B cell (primary cell): ENCODE results near the gene CFAP61. TPM values are rescaled to one million over a fixed set of nuclear protein-coding genes. Genes with fewer than 3 reads are reported as not detected.
A peak's percentile ranks its signal among the peaks of the same experiment; 100 is the strongest.

ENCODE experiments used
- ATAC-seq: fragments of 200-7000 bp; cut with Tn5 transposase; one replicate; pipeline ENCODE4 v1.10.0; 2021; ENCODE audit warnings: low read depth, mild to moderate bottlenecking, moderate number of reproducible peaks, moderate library complexity
- CTCF ChIA-PET: fragments of 350-600 bp; sonication (Branson Sonifier 250); formaldehyde crosslinking; loops from one replicate; lab custom pipeline; 2021; ENCODE audit warnings: antibody characterized with exemption, inconsistent platforms; lab: Charles Lee
- POLR2A ChIA-PET: fragments of 350-600 bp; sonication (Branson Sonifier 250); formaldehyde crosslinking; loops from one replicate; lab custom pipeline; 2021; ENCODE audit warnings: antibody characterized with exemption; lab: Charles Lee
- DNase-seq: peaks from one replicate; pipeline ENCODE4 v3.0.0; 2013
- H2AFZ ChIP-seq: 2 replicates; pipeline ENCODE4 v1.6.1; 2012; ENCODE audit warnings: mild to moderate bottlenecking, low read depth, low read length; ENCODE audit not compliant: insufficient read depth, poor library complexity, severe bottlenecking
- H3K27ac ChIP-seq, 2 donors: 1 replicate in 1 of 2; 2 replicates in 1 of 2; pipeline ENCODE4 v1.5.1; 2012 to 2013; ENCODE audit warnings: low read length in 2 of 2, mild to moderate bottlenecking in 2 of 2, moderate library complexity in 1 of 2
- H3K27me3 ChIP-seq, 4 experiments: fragments of 200-600 bp in 1 of 4; sonication (generic) in 1 of 4; replicated peaks in 1 of 4; 1 replicate in 2 of 4; 2 replicates in 2 of 4; pipeline versions ENCODE4 v1.6.1 to v1.7.0; 2013 to 2016; ENCODE audit warnings: low read length in 3 of 4, mild to moderate bottlenecking in 2 of 4, mixed read lengths in 1 of 4, moderate library complexity in 1 of 4; ENCODE audit not compliant: insufficient read depth in 4 of 4, control insufficient read depth in 3 of 4; ENCODE audit errors: control extremely low read depth in 1 of 4
- H3K36me3 ChIP-seq, 2 experiments: replicated peaks in 1 of 2; 1 replicate in 1 of 2; 2 replicates in 1 of 2; pipeline versions ENCODE4 v1.6.1 to v1.7.1; 2013; ENCODE audit warnings: low read length in 1 of 2; ENCODE audit not compliant: insufficient read depth in 2 of 2, control insufficient read depth in 1 of 2; ENCODE audit errors: control extremely low read depth in 1 of 2, extremely low read depth in 1 of 2
- H3K4me1 ChIP-seq, 2 donors: fragments of 200-600 bp in 1 of 2; sonication (generic) in 1 of 2; 1 replicate in 1 of 2; 2 replicates in 1 of 2; pipeline versions ENCODE4 v1.5.1 to v1.6.1; 2013 to 2017; ENCODE audit warnings: low read length in 2 of 2; ENCODE audit not compliant: control insufficient read depth in 2 of 2, insufficient read depth in 2 of 2
- H3K4me2 ChIP-seq: replicated peaks from 2 replicates; pipeline ENCODE3; 2012; ENCODE audit warnings: mild to moderate bottlenecking, low read depth, low read length; ENCODE audit not compliant: poor library complexity, severe bottlenecking
- H3K4me3 ChIP-seq, 5 experiments: fragments of 200-600 bp in 1 of 5; sonication (generic) in 1 of 5; 1 replicate in 3 of 5; 2 replicates in 2 of 5; pipeline versions ENCODE4 v1.5.1 to v1.7.0; 2011 to 2016; ENCODE audit warnings: low read length in 4 of 5, mild to moderate bottlenecking in 4 of 5, low read depth in 2 of 5, control low read depth in 1 of 5, moderate library complexity in 1 of 5; ENCODE audit not compliant: insufficient read depth in 1 of 5; ENCODE audit errors: control extremely low read depth in 1 of 5, extremely low read depth in 1 of 5
- H3K79me2 ChIP-seq: fragments of 200-600 bp; sonication (generic); one replicate; pipeline ENCODE4 v1.6.0; 2016; ENCODE audit warnings: low read length; ENCODE audit not compliant: control insufficient read depth, insufficient read depth
- H3K9ac ChIP-seq: fragments of 200-600 bp; sonication (generic); 2 replicates; pipeline ENCODE4 v1.6.1; 2017; ENCODE audit warnings: mild to moderate bottlenecking, low read length, moderate library complexity
- H3K9me3 ChIP-seq, 3 donors: one replicate each; pipeline versions ENCODE4 v1.6.1 to v1.7.1; 2013; ENCODE audit warnings: low read length in 2 of 3; ENCODE audit not compliant: control insufficient read depth in 2 of 3, insufficient read depth in 1 of 3; ENCODE audit errors: control extremely low read depth in 1 of 3
- H4K20me1 ChIP-seq: 2 replicates; pipeline ENCODE4 v1.6.0; 2012; ENCODE audit warnings: mild to moderate bottlenecking, low read length; ENCODE audit not compliant: insufficient read depth, control insufficient read depth, poor library complexity, severe bottlenecking
- H3K27ac Mint-ChIP-seq: one replicate; pipeline ENCODE4 v1.8.0; 2021; ENCODE audit warnings: mixed read lengths
- H3K27me3 Mint-ChIP-seq: one replicate; pipeline ENCODE4 v1.8.0; 2021; ENCODE audit warnings: mixed read lengths
- H3K4me1 Mint-ChIP-seq: one replicate; pipeline ENCODE4 v1.8.0; 2021; ENCODE audit warnings: mixed read lengths
- H3K4me3 Mint-ChIP-seq: one replicate; pipeline ENCODE4 v1.8.0; 2021; ENCODE audit warnings: mixed read lengths
- H3K9me3 Mint-ChIP-seq: one replicate; pipeline ENCODE4 v1.8.0; 2022; ENCODE audit warnings: mixed read lengths; ENCODE audit not compliant: insufficient read depth
- EZH2 ChIP-seq: IDR thresholded peaks from 2 replicates; pipeline ENCODE4 v1.6.1; 2012; ENCODE audit warnings: borderline replicate concordance, low read depth, mild to moderate bottlenecking, moderate library complexity, low read length; ENCODE audit not compliant: insufficient read depth, poor library complexity, severe bottlenecking
- WGBS: methylation state at CpG from one replicate; pipeline ENCODE4 v1.1.5; 2013; ENCODE audit warnings: missing lambda C conversion rate; ENCODE audit not compliant: insufficient coverage; 5-methylcytosine and 5-hydroxymethylcytosine counted together
- intact Hi-C: fragments of 100-400 bp; cut with micrococcal nuclease; formaldehyde crosslinking; loops from one replicate; pipeline ENCODE4 v1.10.0; 2022
- polyA plus RNA-seq: library from polyadenylated mRNA; depleted of rRNA; stranded (reverse); fragments of >200 nt; gene quantifications from 2 replicates; pipeline ENCODE4 v1.2.3, GENCODE V29; 2012
- total RNA-seq, 2 donors: library from RNA; stranded (reverse); fragments of 120-200 nt in 1 of 2; gene quantifications; 1 replicate in 1 of 2; 2 replicates in 1 of 2; pipeline versions ENCODE4 v1.2.3 to v1.2.4, GENCODE V29; 2013 to 2022
- TF ChIP-seq, protein P1 (sequence below): fragments of 200-600 bp; IDR thresholded peaks from one replicate; pipeline ENCODE4 v1.8.0; 2022; ENCODE audit warnings: antibody characterized with exemption, mild to moderate bottlenecking

CFAP61 gene
- total and polyA plus RNA-seq, 2 donors (not counting 1 experiment from before 2014, with no cell fraction given), result not detected

DNA sequence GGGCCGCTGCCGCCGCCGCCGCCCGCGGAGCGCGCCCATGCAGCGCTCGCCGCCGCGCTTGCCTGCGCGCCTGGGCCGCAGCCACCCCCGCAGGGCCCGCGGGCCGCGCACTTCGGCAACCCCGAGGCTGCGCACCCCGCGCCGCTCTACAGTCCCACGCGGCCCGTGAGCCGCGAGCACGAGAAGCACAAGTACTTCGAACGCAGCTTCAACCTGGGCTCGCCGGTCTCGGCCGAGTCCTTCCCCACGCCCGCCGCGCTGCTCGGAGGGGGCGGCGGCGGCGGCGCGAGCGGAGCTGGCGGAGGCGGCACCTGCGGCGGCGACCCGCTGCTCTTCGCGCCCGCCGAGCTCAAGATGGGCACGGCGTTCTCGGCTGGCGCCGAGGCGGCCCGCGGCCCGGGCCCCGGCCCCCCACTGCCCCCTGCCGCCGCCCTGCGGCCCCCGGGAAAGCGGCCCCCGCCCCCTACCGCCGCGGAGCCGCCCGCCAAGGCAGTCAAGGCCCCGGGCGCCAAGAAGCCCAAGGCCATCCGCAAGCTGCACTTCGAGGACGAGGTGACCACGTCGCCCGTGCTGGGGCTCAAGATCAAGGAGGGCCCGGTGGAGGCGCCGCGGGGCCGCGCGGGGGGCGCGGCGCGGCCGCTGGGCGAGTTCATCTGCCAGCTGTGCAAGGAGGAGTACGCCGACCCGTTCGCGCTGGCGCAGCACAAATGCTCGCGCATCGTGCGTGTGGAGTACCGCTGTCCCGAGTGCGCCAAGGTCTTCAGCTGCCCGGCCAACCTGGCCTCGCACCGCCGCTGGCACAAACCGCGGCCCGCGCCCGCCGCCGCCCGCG is 316.3 kb downstream of the CFAP61 start:
- TF ChIP-seq, protein P1, sequence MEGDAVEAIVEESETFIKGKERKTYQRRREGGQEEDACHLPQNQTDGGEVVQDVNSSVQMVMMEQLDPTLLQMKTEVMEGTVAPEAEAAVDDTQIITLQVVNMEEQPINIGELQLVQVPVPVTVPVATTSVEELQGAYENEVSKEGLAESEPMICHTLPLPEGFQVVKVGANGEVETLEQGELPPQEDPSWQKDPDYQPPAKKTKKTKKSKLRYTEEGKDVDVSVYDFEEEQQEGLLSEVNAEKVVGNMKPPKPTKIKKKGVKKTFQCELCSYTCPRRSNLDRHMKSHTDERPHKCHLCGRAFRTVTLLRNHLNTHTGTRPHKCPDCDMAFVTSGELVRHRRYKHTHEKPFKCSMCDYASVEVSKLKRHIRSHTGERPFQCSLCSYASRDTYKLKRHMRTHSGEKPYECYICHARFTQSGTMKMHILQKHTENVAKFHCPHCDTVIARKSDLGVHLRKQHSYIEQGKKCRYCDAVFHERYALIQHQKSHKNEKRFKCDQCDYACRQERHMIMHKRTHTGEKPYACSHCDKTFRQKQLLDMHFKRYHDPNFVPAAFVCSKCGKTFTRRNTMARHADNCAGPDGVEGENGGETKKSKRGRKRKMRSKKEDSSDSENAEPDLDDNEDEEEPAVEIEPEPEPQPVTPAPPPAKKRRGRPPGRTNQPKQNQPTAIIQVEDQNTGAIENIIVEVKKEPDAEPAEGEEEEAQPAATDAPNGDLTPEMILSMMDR, result no peak
- WGBS, result 1% methylated on average over 130 of the region's 130 CpGs
- Histone ChIP-seq H4K20me1 (no peaks in the 10 kb centered on the region), H3K4me1 (peaks cover 27 to 28% of the 10 kb centered on the region in 2 donors), H3K9ac (no peak overlapping the region), H3K4me3 (peak overlapping the region in 2 of 5 experiments; percentile 31 to 39), H3K36me3 (no peaks in the 10 kb centered on the region), H2AFZ (peak overlapping the region; percentile 22), H3K9me3 (peaks cover 0 to 16% (median 0%) of the 10 kb centered on the region in 3 donors), H3K27ac (no peak overlapping the region), H3K27me3 (peaks cover 0 to 60% (median 37%) of the 10 kb centered on the region in 4 experiments), H3K4me2 (peak overlapping the region; percentile 78), H3K79me2 (no peaks in the 10 kb centered on the region)
- H3K4me1 Mint-ChIP-seq, result peaks cover 27% of the 10 kb centered on the region
- intact Hi-C loops, result no loop called here
- DNase-seq (peak; percentile 43), ATAC-seq (no peak)
- H3K27me3 Mint-ChIP-seq, result peaks cover 56% of the 10 kb centered on the region
- CTCF ChIA-PET, result no interaction called here
- no peaks in the 10 kb centered on the region for H3K9me3 Mint-ChIP-seq
- no peak overlapping the region for H3K4me3 Mint-ChIP-seq
- H3K27ac Mint-ChIP-seq, result no peak overlapping the region
- POLR2A ChIA-PET, result no interaction called here

DNA sequence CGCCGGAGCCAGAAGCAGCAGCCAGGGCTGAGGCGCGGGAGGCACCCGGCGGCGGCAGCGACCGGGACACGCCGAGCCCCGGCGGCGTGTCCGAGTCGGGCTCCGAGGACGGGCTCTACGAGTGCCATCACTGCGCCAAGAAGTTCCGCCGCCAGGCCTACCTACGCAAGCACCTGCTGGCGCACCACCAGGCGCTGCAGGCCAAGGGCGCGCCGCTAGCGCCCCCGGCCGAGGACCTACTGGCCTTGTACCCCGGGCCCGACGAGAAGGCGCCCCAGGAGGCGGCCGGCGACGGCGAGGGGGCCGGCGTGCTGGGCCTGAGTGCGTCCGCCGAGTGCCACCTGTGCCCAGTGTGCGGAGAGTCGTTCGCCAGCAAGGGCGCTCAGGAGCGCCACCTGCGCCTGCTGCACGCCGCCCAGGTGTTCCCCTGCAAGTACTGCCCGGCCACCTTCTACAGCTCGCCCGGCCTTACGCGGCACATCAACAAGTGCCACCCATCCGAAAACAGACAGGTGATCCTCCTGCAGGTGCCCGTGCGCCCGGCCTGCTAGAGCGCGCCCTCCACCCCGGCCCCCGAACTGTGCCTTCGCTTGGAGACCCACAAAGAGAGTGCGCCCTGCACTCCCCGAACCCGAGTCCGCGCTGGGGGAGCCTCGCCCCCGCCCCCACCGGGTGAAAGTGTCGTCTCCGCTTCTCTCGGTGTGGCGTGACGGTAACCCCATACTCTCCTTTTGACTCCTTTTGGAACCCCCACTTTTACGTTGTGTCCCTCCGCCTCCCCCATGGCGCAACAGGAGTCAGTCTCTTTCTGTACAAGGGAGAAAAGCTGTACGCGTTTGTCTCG is 317.1 kb downstream of the CFAP61 start:
- CTCF ChIA-PET, result no interaction called here
- peaks cover 0 to 55% (median 38%) of the 10 kb centered on the region in 4 experiments for H3K27me3 ChIP-seq

More for the DNA sequence above, 317.1 kb downstream of the CFAP61 start:
- no peak overlapping the region for H3K27ac ChIP-seq
- TF ChIP-seq, protein P1, result no peak
- no peak for TF ChIP-seq EZH2
- intact Hi-C loops, result no loop called here
- peak overlapping the region; percentile 78 for H3K4me2 ChIP-seq
- ATAC-seq (no peak), DNase-seq (peak; percentile 46)
- POLR2A ChIA-PET, result no interaction called here
- H3K4me1 Mint-ChIP-seq, result peaks cover 21% of the 10 kb centered on the region
- no peak overlapping the region for H3K9ac ChIP-seq
- no peaks in the 10 kb centered on the region for H3K36me3 ChIP-seq
- peaks cover 56% of the 10 kb centered on the region for H3K27me3 Mint-ChIP-seq
- no peaks in the 10 kb centered on the region for H3K79me2 ChIP-seq
- H3K27ac Mint-ChIP-seq, result peak overlapping the region; percentile 71
- peak overlapping the region; percentile 22 for H2AFZ ChIP-seq
- whole genome bisulfite sequencing, result 3% methylated on average over 83 of the region's 86 CpGs
- no peaks in the 10 kb centered on the region for H3K9me3 Mint-ChIP-seq
- H3K4me3 Mint-ChIP-seq, result peak overlapping the region; percentile 78
- H3K4me1 ChIP-seq, result peaks cover 19 to 23% of the 10 kb centered on the region in 2 donors
- H4K20me1 ChIP-seq, result no peaks in the 10 kb centered on the region
- peak overlapping the region in 1 of 5 experiments; percentile 39 for H3K4me3 ChIP-seq
- peaks cover 0 to 14% (median 0%) of the 10 kb centered on the region in 3 donors for H3K9me3 ChIP-seq
